Adrenal gland (tissue), 12 donors: Measurements from ENCODE around the gene HCN4. TPM values are rescaled to one million over a fixed set of nuclear protein-coding genes. Genes with fewer than 3 reads are reported as not detected.

ENCODE experiments used
- DNase-seq, 7 donors: peaks; one replicate each; pipeline ENCODE4 v3.0.0-alpha.2; 2019 to 2020
- H3K27ac ChIP-seq, 5 donors: fragments of 200-600 bp; sonication (generic) in 4 of 5; 1 replicate in 3 of 5; 2 replicates in 2 of 5; pipeline versions ENCODE4 v1.5.1 to v1.8.0; 2016 to 2020; ENCODE audit warnings: mild to moderate bottlenecking in 1 of 5
- H3K27me3 ChIP-seq: fragments of 200-600 bp; 2 replicates; pipeline ENCODE4 v1.8.0; 2021
- H3K36me3 ChIP-seq, 2 donors: fragments of 200-600 bp; replicated peaks in 1 of 2; 1 replicate in 1 of 2; 2 replicates in 1 of 2; pipeline versions ENCODE4 v1.5.1 to v1.8.0; 2018 to 2022
- H3K4me1 ChIP-seq, 2 donors: fragments of 200-600 bp; replicated peaks in 1 of 2; 1 replicate in 1 of 2; 2 replicates in 1 of 2; pipeline versions ENCODE4 v1.5.1 to v1.8.0; 2018 to 2021
- H3K4me3 ChIP-seq, 4 donors: fragments of 200-600 bp; sonication (generic) in 3 of 4; one replicate each; pipeline ENCODE4 v1.5.1; 2016 to 2018
- H3K9me3 ChIP-seq, 3 donors: fragments of 200-600 bp; sonication (generic) in 1 of 3; replicated peaks in 1 of 3; 1 replicate in 2 of 3; 2 replicates in 1 of 3; pipeline versions ENCODE4 v1.5.1 to v1.8.0; 2016 to 2021
- CTCF ChIP-seq, 6 experiments: fragments of 450-650 bp in 4 of 6; fragments of 200-600 bp in 2 of 6; sonication (generic) in 1 of 6; IDR thresholded peaks; 1 replicate in 5 of 6; 2 replicates in 1 of 6; pipeline versions ENCODE4 v1.5.1 to v1.8.0; 2016 to 2021; ENCODE audit warnings: antibody characterized with exemption in 6 of 6, mild to moderate bottlenecking in 2 of 6, moderate library complexity in 1 of 6
- POLR2A ChIP-seq, 2 donors: fragments of 450-650 bp; IDR thresholded peaks; one replicate each; pipeline ENCODE4 v1.6.1; 2017; ENCODE audit warnings: antibody characterized with exemption in 2 of 2, mild to moderate bottlenecking in 2 of 2, moderate library complexity in 1 of 2
- WGBS, 4 donors: extraction: QIAGEN DNeasy Blood & Tissue Kit in 2 of 4; methylation state at CpG; one replicate each; pipeline versions ENCODE4 v1.1.5 to v1.1.7; 2013 to 2017; 5-methylcytosine and 5-hydroxymethylcytosine counted together
- intact Hi-C, 2 donors: fragments of 100-400 bp; cut with DNase I; formaldehyde crosslinking; loops; one replicate each; pipeline versions ENCODE4 v1.14.1 to v1.15.0; 2022 to 2023
- polyA plus RNA-seq, 3 donors: library from polyadenylated mRNA; stranded (reverse); fragments of 200-250 nt in 2 of 3; fragments of 350-450 nt in 1 of 3; fragmentation: Illumina TruSeq in 1 of 3; extraction: RNeasy Lipid Tissue Mini Kit (QIAGEN cat#74804) in 1 of 3; gene quantifications; one replicate each; pipeline ENCODE4 v1.2.3, GENCODE V29; 2013 to 2014
- total RNA-seq, 9 donors: library from RNA; depleted of rRNA in 4 of 9; stranded (reverse); fragments of >200 nt in 4 of 9; fragments of 120-200 nt in 1 of 9; fragmentation: NEBNext Ultra II Directional in 1 of 9; extraction: Animal tissue kit (Norgen Biotek cat#: 25700) in 1 of 9; gene quantifications; one replicate each; pipeline versions ENCODE4 v1.1.0 to v1.2.4, GENCODE V29; 2013 to 2023
- donor health status: healthy with polysubstance abuse.
- donor health status: Bipolar disorder and iron deficiency.
- donor health status: DM: yes; HTN: yes; CAD: no.
- donor health status: DM: no; HTN: no; CAD: no.
- donor health status: DM: no; HTN: no; CAD: no.
- donor health status: DM: yes; HTN: yes; CAD: no.

The HCN4 gene
- total and polyA plus RNA-seq, 12 donors: 0.04 to 1.2 (median 0.27) TPM; not detected in 2

GRCh38 chr15:73398861-73399260 is 30.1 kb upstream of the HCN4 start:
- Histone ChIP-seq H3K4me1 (no peaks in the 10 kb centered on the region), H3K9me3 (no peaks in the 10 kb centered on the region), H3K27ac (no peak overlapping the region), H3K36me3 (no peaks in the 10 kb centered on the region), H3K27me3 (no peaks in the 10 kb centered on the region), H3K4me3 (no peak overlapping the region)
- WGBS, 4 donors: 76 to 84% (median 81%) methylated on average over 4 of the region's 4 CpGs
- intact Hi-C loops: no loop called here
- TF ChIP-seq POLR2A (IDR thresholded peaks at IDR 0.05) (no peak), CTCF (IDR thresholded peaks at IDR 0.05) (no peak)
- DNase-seq: peak in 1 of 7 donors; percentile 25

- no peaks in the 10 kb centered on the region for H3K36me3 ChIP-seq
- H3K27ac ChIP-seq: no peak overlapping the region
- H3K4me1 ChIP-seq: no peaks in the 10 kb centered on the region
- 59 to 76% (median 66%) methylated on average over 5 of the region's 5 CpGs for WGBS, 4 donors
- peak in 1 of 7 donors; percentile 61 for DNase-seq
- TF ChIP-seq CTCF (IDR thresholded peaks at IDR 0.05): no peak
- no peaks in the 10 kb centered on the region for H3K9me3 ChIP-seq
- no peaks in the 10 kb centered on the region for H3K27me3 ChIP-seq
- H3K4me3 ChIP-seq: no peak overlapping the region
- intact Hi-C loops: no loop called here
Observed at GRCh38 chr15:73397461-73397860, 28.7 kb upstream of the HCN4 start.

- no peak overlapping the region for H3K4me3 ChIP-seq
Observed at GRCh38 chr15:73395671-73396070, 26.9 kb upstream of the HCN4 start.

GRCh38 chr15:73394782-73395181 is 26.0 kb upstream of the HCN4 start:
- Histone ChIP-seq H3K36me3 (no peaks in the 10 kb centered on the region), H3K9me3 (no peaks in the 10 kb centered on the region), H3K27ac (no peak overlapping the region), H3K4me1 (no peaks in the 10 kb centered on the region), H3K27me3 (no peaks in the 10 kb centered on the region), H3K4me3 (no peak overlapping the region)
- peak in 1 of 7 donors; percentile 54 for DNase-seq
- intact Hi-C loops: no loop called here
- TF ChIP-seq POLR2A (IDR thresholded peaks at IDR 0.05) (no peak), CTCF (IDR thresholded peaks at IDR 0.05) (no peak)

More at GRCh38 chr15:73395671-73396070, 26.9 kb upstream of the HCN4 start:
- Histone ChIP-seq H3K36me3 (no peaks in the 10 kb centered on the region), H3K27me3 (no peaks in the 10 kb centered on the region), H3K4me1 (no peaks in the 10 kb centered on the region), H3K9me3 (no peaks in the 10 kb centered on the region), H3K27ac (no peak overlapping the region)
- intact Hi-C loops: no loop called here
- TF ChIP-seq POLR2A (IDR thresholded peaks at IDR 0.05): no peak
- TF ChIP-seq CTCF (IDR thresholded peaks at IDR 0.05): no peak
- DNase-seq: peak in 1 of 7 donors; percentile 28
- 61 to 93% (median 91%) methylated on average over 2 of the region's 2 CpGs for WGBS, 4 donors
